Keratinocyte (primary cell): ENCODE results near the gene EXOSC5. TPM values are rescaled to one million over a fixed set of nuclear protein-coding genes. Genes with fewer than 3 reads are reported as not detected.

Experiments
- DNase-seq: peaks from one replicate; pipeline ENCODE4 v3.0.0-alpha.2; 2011; ENCODE audit warnings: low read depth, missing footprints, low spot score
- FAIRE-seq: peaks from 2 replicates; lab custom pipeline; 2011; peaks lifted over from hg19 to GRCh38; lab: Jason Lieb, UNC
- H2AFZ ChIP-seq: 2 replicates; pipeline ENCODE4 v1.6.0; 2012; ENCODE audit warnings: low read length, control low read depth, inconsistent platforms; ENCODE audit not compliant: control insufficient read depth
- H3K27ac ChIP-seq: 2 replicates; pipeline ENCODE4 v1.5.1; 2011; ENCODE audit warnings: low read length; ENCODE audit not compliant: control insufficient read depth, insufficient read depth
- H3K27me3 ChIP-seq: 3 replicates; pipeline ENCODE4 v1.6.0; 2011; ENCODE audit warnings: low read length; ENCODE audit not compliant: control insufficient read depth, insufficient read depth; ENCODE audit errors: extremely low read depth
- H3K36me3 ChIP-seq, 2 experiments: 2 replicates in 1 of 2; 3 replicates in 1 of 2; pipeline ENCODE4 v1.5.1; 2011; ENCODE audit warnings: low read length in 2 of 2, mild to moderate bottlenecking in 1 of 2; ENCODE audit not compliant: control insufficient read depth in 2 of 2, insufficient read depth in 2 of 2; ENCODE audit errors: extremely low read depth in 1 of 2
- H3K4me1 ChIP-seq: 3 replicates; pipeline ENCODE4 v1.5.1; 2011; ENCODE audit warnings: low read length; ENCODE audit not compliant: control insufficient read depth, insufficient read depth; ENCODE audit errors: extremely low read depth
- H3K4me2 ChIP-seq: 3 replicates; pipeline ENCODE4 v1.6.0; 2011; ENCODE audit warnings: low read depth, low read length; ENCODE audit not compliant: control insufficient read depth, insufficient read depth; ENCODE audit errors: extremely low read depth
- H3K4me3 ChIP-seq, 3 experiments: fragments of 200-600 bp in 1 of 3; sonication (generic) in 1 of 3; 2 replicates in 2 of 3; 3 replicates in 1 of 3; pipeline ENCODE4 v1.5.1; 2011 to 2016; ENCODE audit warnings: low read length in 3 of 3, mild to moderate bottlenecking in 3 of 3, control low read depth in 2 of 3, inconsistent platforms in 1 of 3, low read depth in 1 of 3, mixed read lengths in 1 of 3, mixed run types in 1 of 3, moderate library complexity in 1 of 3; ENCODE audit not compliant: control insufficient read depth in 2 of 3, insufficient read depth in 2 of 3; ENCODE audit errors: extremely low read depth in 1 of 3
- H3K79me2 ChIP-seq: 2 replicates; pipeline ENCODE4 v1.6.0; 2012; ENCODE audit warnings: low read length; ENCODE audit not compliant: control insufficient read depth, insufficient read depth
- H3K9ac ChIP-seq: 3 replicates; pipeline ENCODE4 v1.6.0; 2011; ENCODE audit warnings: low read length; ENCODE audit not compliant: control insufficient read depth, insufficient read depth; ENCODE audit errors: extremely low read depth
- H3K9me1 ChIP-seq: 3 replicates; pipeline ENCODE4 v1.6.0; 2011; ENCODE audit warnings: low read length; ENCODE audit not compliant: control insufficient read depth, insufficient read depth; ENCODE audit errors: extremely low read depth
- H3K9me3 ChIP-seq: 2 replicates; pipeline ENCODE4 v1.5.1; 2012; ENCODE audit warnings: low read depth, low read length; ENCODE audit not compliant: control insufficient read depth
- H4K20me1 ChIP-seq: 3 replicates; pipeline ENCODE4 v1.6.0; 2011; ENCODE audit warnings: low read length; ENCODE audit not compliant: control insufficient read depth, insufficient read depth; ENCODE audit errors: extremely low read depth
- EZH2 ChIP-seq: IDR thresholded peaks from one replicate; pipeline ENCODE4 v1.6.1; 2012; ENCODE audit warnings: inconsistent platforms, mild to moderate bottlenecking, low read length, moderate library complexity
- dilution Hi-C: fragments of 300-500 bp; cut with MboI; formaldehyde crosslinking; loops from one replicate; pipeline ENCODE4 v1.7.0; 2020; ENCODE audit warnings: low sequenced_read_pairs; ENCODE audit not compliant: extremely low pct_ligation_motif_present
- polyA plus RNA-seq, 5 experiments: library from polyadenylated mRNA; depleted of rRNA in 3 of 5; stranded (reverse) in 3 of 5; stranded (forward) in 1 of 5; unstranded in 1 of 5; fragments of >200 nt; gene quantifications; 1 replicate in 1 of 5; 2 replicates in 3 of 5; 3 replicates in 1 of 5; pipeline versions ENCODE4 v1.2.1 to v1.2.3, GENCODE V29; 2011 to 2012; ENCODE audit warnings: missing spikeins in 2 of 5, low read depth in 1 of 5, low replicate concordance in 1 of 5
- TF ChIP-seq, protein P1 (sequence below), 3 experiments: IDR thresholded peaks in 1 of 3; conservative IDR thresholded peaks in 1 of 3; optimal IDR thresholded peaks in 1 of 3; 2 replicates in 2 of 3; 3 replicates in 1 of 3; pipeline versions ENCODE3 to v1.5.1; 2011; ENCODE audit warnings: low read length in 3 of 3, mild to moderate bottlenecking in 3 of 3, moderate library complexity in 2 of 3, control low read depth in 1 of 3, inconsistent platforms in 1 of 3; ENCODE audit not compliant: insufficient read depth in 2 of 3; ENCODE audit errors: extremely low read depth in 1 of 3

EXOSC5 gene
- polyA plus RNA-seq, 1 donor (not counting 4 experiments of a cell fraction or from before 2014, with no cell fraction given), result 12.5 TPM

DNA sequence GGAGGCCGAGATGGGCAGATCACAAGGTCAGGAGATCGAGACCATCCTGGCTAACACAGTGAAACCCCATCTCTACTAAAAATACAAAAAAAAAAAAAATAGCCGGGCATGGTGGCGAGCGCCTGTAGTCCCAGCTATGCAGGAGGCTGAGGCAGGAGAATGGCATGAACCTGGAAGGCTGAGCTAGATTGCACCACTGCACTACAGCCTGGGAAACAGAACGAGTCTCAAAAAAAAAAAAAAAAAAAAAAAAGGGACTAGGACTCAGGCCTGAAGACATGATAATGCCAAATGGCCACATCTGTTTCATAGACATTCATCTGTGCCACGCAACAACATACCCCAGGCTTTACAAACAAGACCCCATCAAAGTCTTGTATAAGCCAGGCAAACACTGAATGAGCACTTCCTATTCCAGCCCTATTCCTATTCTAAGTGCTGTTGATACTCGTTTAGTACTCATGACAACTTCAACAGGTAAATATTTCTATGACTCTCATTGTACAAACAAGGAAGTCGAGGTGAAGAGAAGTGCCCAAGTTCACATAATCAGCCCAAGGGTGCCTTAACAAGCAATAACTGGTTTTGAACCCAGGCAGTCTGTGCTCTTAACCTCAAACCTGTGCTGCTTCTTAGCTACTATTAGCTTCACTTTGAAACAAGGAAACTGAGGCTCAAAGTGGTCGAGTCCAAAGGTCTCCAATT, 34.9 kb downstream of the EXOSC5 start:
- peaks cover 10% of the 10 kb centered on the region for H3K79me2 ChIP-seq
- peaks cover 21% of the 10 kb centered on the region for H3K4me1 ChIP-seq
- H3K36me3 ChIP-seq, result no peaks in the 10 kb centered on the region
- H4K20me1 ChIP-seq, result no peaks in the 10 kb centered on the region
- FAIRE-seq (no peak), DNase-seq (no peak)
- no peaks in the 10 kb centered on the region for H3K27me3 ChIP-seq
- no peaks in the 10 kb centered on the region for H3K9me3 ChIP-seq
- H3K9ac ChIP-seq, result no peak overlapping the region
- H3K4me2 ChIP-seq, result peak overlapping the region; percentile 8
- TF ChIP-seq, protein P1, sequence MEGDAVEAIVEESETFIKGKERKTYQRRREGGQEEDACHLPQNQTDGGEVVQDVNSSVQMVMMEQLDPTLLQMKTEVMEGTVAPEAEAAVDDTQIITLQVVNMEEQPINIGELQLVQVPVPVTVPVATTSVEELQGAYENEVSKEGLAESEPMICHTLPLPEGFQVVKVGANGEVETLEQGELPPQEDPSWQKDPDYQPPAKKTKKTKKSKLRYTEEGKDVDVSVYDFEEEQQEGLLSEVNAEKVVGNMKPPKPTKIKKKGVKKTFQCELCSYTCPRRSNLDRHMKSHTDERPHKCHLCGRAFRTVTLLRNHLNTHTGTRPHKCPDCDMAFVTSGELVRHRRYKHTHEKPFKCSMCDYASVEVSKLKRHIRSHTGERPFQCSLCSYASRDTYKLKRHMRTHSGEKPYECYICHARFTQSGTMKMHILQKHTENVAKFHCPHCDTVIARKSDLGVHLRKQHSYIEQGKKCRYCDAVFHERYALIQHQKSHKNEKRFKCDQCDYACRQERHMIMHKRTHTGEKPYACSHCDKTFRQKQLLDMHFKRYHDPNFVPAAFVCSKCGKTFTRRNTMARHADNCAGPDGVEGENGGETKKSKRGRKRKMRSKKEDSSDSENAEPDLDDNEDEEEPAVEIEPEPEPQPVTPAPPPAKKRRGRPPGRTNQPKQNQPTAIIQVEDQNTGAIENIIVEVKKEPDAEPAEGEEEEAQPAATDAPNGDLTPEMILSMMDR (optimal IDR thresholded peaks at IDR 0.05 in 1 of 3, IDR thresholded peaks at IDR 0.05 in 1 of 3, conservative IDR thresholded peaks at IDR 0.05 in 1 of 3; ENCODE audit: extremely low read depth in 1 of 3, insufficient read depth in 2 of 3, low read length in 3 of 3), result no peak
- no peak for TF ChIP-seq EZH2
- H3K4me3 ChIP-seq, result no peak overlapping the region
- peaks cover 2% of the 10 kb centered on the region for H3K9me1 ChIP-seq
- dilution Hi-C loops, result no loop called here
- peak overlapping the region; percentile 26 for H3K27ac ChIP-seq
- no peak overlapping the region for H2AFZ ChIP-seq

DNA sequence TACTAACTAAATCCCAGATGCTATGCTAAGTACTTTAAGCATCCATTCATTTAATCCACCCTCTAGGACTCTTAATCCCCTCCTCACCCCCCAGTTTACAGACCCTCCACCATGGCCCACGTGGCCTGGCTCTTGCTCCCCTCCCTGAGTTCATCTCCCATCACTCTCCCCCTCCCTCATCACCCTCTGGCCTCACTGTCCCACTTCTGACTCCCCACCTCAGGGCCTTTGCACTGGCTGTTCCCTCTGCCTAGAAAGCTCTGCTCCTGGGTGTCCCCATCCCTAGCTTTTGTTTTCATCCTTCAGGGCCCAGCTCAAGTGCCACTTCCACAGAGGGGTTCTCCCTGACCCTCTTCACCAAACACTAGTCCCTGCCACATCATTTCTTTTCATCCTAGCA, 37.4 kb downstream of the EXOSC5 start:
- H3K36me3 ChIP-seq, result no peaks in the 10 kb centered on the region
- no peak overlapping the region for H2AFZ ChIP-seq
- TF ChIP-seq, protein P1 (optimal IDR thresholded peaks at IDR 0.05 in 1 of 3, IDR thresholded peaks at IDR 0.05 in 1 of 3, conservative IDR thresholded peaks at IDR 0.05 in 1 of 3; ENCODE audit: extremely low read depth in 1 of 3, insufficient read depth in 2 of 3, low read length in 3 of 3), result no peak
- TF ChIP-seq EZH2, result no peak
- H3K4me3 ChIP-seq, result no peak overlapping the region
- FAIRE-seq, result no peak
- no peaks in the 10 kb centered on the region for H3K27me3 ChIP-seq
- H3K4me1 ChIP-seq, result peaks cover 17% of the 10 kb centered on the region
- H3K9me1 ChIP-seq, result peaks cover 2% of the 10 kb centered on the region
- DNase-seq, result no peak
- no peaks in the 10 kb centered on the region for H4K20me1 ChIP-seq
- no peaks in the 10 kb centered on the region for H3K9me3 ChIP-seq
- H3K79me2 ChIP-seq, result peaks cover 4% of the 10 kb centered on the region
- H3K9ac ChIP-seq, result no peak overlapping the region
- dilution Hi-C loops, result no loop called here
- H3K27ac ChIP-seq, result no peak overlapping the region
- H3K4me2 ChIP-seq, result no peak overlapping the region
